CD4-positive, alpha-beta memory T cell (primary cell): Measurements from ENCODE around the gene TAOK2. TPM values are rescaled to one million over a fixed set of nuclear protein-coding genes. Genes with fewer than 3 reads are reported as not detected.

Experiments used
- CTCF ChIA-PET: fragments of 350-600 bp; sonication (Branson Sonifier 250); formaldehyde crosslinking; loops from one replicate; lab custom pipeline; 2021; ENCODE audit warnings: inconsistent platforms; ENCODE audit not compliant: partially characterized antibody; lab: Charles Lee
- POLR2A ChIA-PET: fragments of 350-600 bp; sonication (Branson Sonifier 250); formaldehyde crosslinking; loops from one replicate; lab custom pipeline; 2021; ENCODE audit not compliant: partially characterized antibody; lab: Charles Lee
- DNase-seq, 5 donors: peaks; one replicate each; pipeline versions ENCODE4 v3.0.0 to v3.0.0-alpha.2; 2020 to 2022; ENCODE audit warnings: mixed read lengths in 1 of 5
- H3K27ac ChIP-seq: one replicate; pipeline ENCODE4 v1.7.0; 2013; ENCODE audit warnings: low read depth, low read length
- H3K27me3 ChIP-seq: 2 replicates; pipeline ENCODE4 v1.7.0; 2013; ENCODE audit warnings: mild to moderate bottlenecking, low read length, moderate library complexity; ENCODE audit not compliant: insufficient read depth
- H3K36me3 ChIP-seq: 2 replicates; pipeline ENCODE4 v1.7.0; 2013; ENCODE audit warnings: mild to moderate bottlenecking, low read length, moderate library complexity; ENCODE audit not compliant: insufficient read depth
- H3K4me1 ChIP-seq: 2 replicates; pipeline ENCODE4 v1.7.0; 2013; ENCODE audit warnings: mild to moderate bottlenecking, low read length, moderate library complexity; ENCODE audit not compliant: insufficient read depth
- H3K4me3 ChIP-seq, 2 donors: one replicate each; pipeline ENCODE4 v1.7.0; 2013; ENCODE audit warnings: low read length in 2 of 2, mild to moderate bottlenecking in 1 of 2
- H3K9me3 ChIP-seq, 2 donors: one replicate each; pipeline ENCODE4 v1.7.0; 2013; ENCODE audit warnings: low read length in 2 of 2, control low read depth in 1 of 2; ENCODE audit not compliant: control insufficient read depth in 1 of 2
- H3K27ac Mint-ChIP-seq, 7 donors: one replicate each; pipeline ENCODE4 v1.8.0; 2020 to 2021; ENCODE audit warnings: mixed read lengths in 7 of 7, mild to moderate bottlenecking in 6 of 7, inconsistent platforms in 3 of 7, moderate library complexity in 3 of 7
- H3K27me3 Mint-ChIP-seq, 2 donors: one replicate each; pipeline ENCODE4 v1.8.0; 2020 to 2021; ENCODE audit warnings: mixed read lengths in 2 of 2
- H3K36me3 Mint-ChIP-seq, 2 donors: one replicate each; pipeline ENCODE4 v1.8.0; 2020 to 2021; ENCODE audit warnings: mixed read lengths in 2 of 2, inconsistent platforms in 1 of 2, mild to moderate bottlenecking in 1 of 2
- H3K4me1 Mint-ChIP-seq, 4 donors: one replicate each; pipeline ENCODE4 v1.8.0; 2020 to 2021; ENCODE audit warnings: mixed read lengths in 4 of 4, mild to moderate bottlenecking in 1 of 4
- H3K4me3 Mint-ChIP-seq, 8 donors: one replicate each; pipeline ENCODE4 v1.8.0; 2020 to 2021; ENCODE audit warnings: mixed read lengths in 8 of 8, mild to moderate bottlenecking in 7 of 8, moderate library complexity in 6 of 8, inconsistent platforms in 3 of 8
- H3K9me3 Mint-ChIP-seq, 8 donors: one replicate each; pipeline ENCODE4 v1.8.0; 2020 to 2021; ENCODE audit warnings: mixed read lengths in 8 of 8, mild to moderate bottlenecking in 5 of 8, inconsistent platforms in 3 of 8, moderate library complexity in 1 of 8
- intact Hi-C: fragments of 100-400 bp; cut with micrococcal nuclease; formaldehyde crosslinking; loops from one replicate; pipeline ENCODE4 v1.15.1; 2023
- polyA plus RNA-seq, 2 donors: library from polyadenylated mRNA; unstranded; fragments of 300-500 nt; fragmentation: Illumina TruSeq; gene quantifications; one replicate each; pipeline ENCODE4 v1.2.3, GENCODE V29; 2021
- total RNA-seq, 2 experiments: library from RNA; stranded (reverse); gene quantifications; one replicate each; pipeline ENCODE4 v1.2.3, GENCODE V29; 2021

The TAOK2 gene
- total and polyA plus RNA-seq, 4 experiments from 2014 or later = 1.7 to 56.0 (median 31.0) TPM

DNA sequence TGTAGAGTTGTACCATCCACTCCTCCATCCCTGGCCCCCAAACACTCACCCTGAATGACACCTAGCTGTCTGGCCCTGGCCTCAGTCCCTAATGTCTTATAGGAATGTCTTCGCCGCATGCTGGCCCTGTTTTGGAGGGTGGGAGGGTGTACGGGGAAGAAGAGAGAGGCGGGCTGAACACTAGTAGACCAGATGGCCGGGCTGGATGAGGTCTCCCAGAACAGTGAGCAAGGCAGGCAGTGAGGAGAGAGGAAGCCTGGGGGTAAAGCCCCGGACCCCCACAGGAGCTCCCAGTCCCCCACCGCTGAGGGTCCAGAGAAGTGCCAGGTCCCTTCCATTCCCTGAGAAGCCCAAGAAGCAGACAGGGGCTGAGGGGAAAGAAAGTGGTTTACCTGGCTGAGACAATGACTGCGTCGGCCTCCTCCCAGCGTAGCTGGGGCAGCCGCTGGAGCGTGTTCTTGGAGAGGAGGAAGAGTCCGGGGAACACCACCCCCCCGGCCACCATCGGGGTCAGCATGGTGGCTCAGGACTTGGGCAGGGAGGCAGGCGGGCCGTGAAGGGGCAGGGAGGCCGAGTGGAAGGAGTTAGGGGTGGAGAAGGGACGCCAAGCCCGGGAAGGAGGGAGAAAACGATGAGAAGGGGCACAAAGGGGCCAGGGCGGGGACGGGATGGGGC, 56.5 kb downstream of the TAOK2 start:
- Histone ChIP-seq H3K36me3 (no peaks in the 10 kb centered on the region), H3K27me3 (peaks cover 18% of the 10 kb centered on the region), H3K4me3 (no peak overlapping the region), H3K9me3 (no peaks in the 10 kb centered on the region), H3K27ac (no peak overlapping the region), H3K4me1 (peaks cover 5% of the 10 kb centered on the region)
- ChIA-PET POLR2A (no interaction called here), CTCF (interaction anchor here (0.9 kb wide), 1 partner anchor 21 kb away, joined by 3 read pairs; no protein-coding TSS in a partner anchor)
- peaks cover 4 to 18% (median 5%) of the 10 kb centered on the region in 4 donors for H3K4me1 Mint-ChIP-seq
- peak overlapping the region in 2 of 8 donors; percentile 39 for H3K4me3 Mint-ChIP-seq
- no peak overlapping the region for H3K27ac Mint-ChIP-seq
- no peak for DNase-seq
- H3K36me3 Mint-ChIP-seq = no peaks in the 10 kb centered on the region
- peaks cover 30 to 43% of the 10 kb centered on the region in 2 donors for H3K27me3 Mint-ChIP-seq
- peaks cover 0 to 2% (median 0%) of the 10 kb centered on the region in 8 donors for H3K9me3 Mint-ChIP-seq
- intact Hi-C loops = no loop called here

DNA sequence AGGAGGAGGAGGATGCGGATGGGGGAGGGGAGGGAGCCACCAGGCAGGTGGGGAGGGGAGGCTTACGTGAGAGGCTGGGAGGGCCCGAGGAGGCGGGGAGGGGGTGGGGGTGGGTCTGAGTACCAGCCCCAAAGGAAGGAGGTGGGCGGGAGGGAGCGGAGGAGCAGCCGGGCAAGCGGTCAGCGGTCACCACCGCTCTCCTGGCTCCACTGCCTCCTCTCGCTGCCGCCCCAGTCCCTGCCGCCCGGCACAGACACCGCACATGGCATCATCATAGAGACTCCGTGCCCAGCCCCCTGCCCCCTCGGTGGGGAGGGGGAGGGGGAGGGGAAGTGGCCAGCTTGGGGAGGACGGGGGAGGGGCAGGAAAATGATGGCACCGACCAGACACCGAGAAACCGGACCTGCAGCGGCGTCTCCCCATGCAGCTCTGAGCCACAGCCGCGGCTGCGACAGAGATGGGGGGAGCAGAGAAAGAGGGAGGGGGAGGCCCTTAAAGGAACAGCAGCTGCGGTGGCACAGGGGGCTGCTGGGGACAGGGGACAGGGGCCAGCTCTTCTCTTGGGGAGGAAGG, 57.3 kb downstream of the TAOK2 start, which contains the start of gene TLCD3B:
TLCD3B (minus strand) TSS at position 431 of the 573 bp plus-strand sequence. CDS start 744 bp downstream, outside the sequence.
- peaks cover 4 to 18% (median 5%) of the 10 kb centered on the region in 4 donors for H3K4me1 Mint-ChIP-seq
- ChIA-PET CTCF (interaction anchor here (0.9 to 2.7 kb wide), 10 partner anchors 12 to 351 kb away, joined by 3 to 21 read pairs (median 5); partner anchors contain the start of gene TMEM219), POLR2A (interaction anchor here (1.3 kb wide), 1 partner anchor 330 kb away, joined by 5 read pairs; no protein-coding TSS in a partner anchor)
- no peaks in the 10 kb centered on the region for H3K36me3 ChIP-seq
- H3K4me1 ChIP-seq = peaks cover 5% of the 10 kb centered on the region
- H3K4me3 Mint-ChIP-seq = peak within 1 kb of the TSS in 6 of 8 donors; percentile 35 to 76 (median 41)
- H3K27ac Mint-ChIP-seq = peak within 1 kb of the TSS in 1 of 7 donors; percentile 48
- H3K36me3 Mint-ChIP-seq = no peaks in the 10 kb centered on the region
- H3K27me3 Mint-ChIP-seq = peaks cover 31 to 44% of the 10 kb centered on the region in 2 donors
- DNase-seq = peak in 1 of 5 donors; percentile 33
- H3K27me3 ChIP-seq = peaks cover 18% of the 10 kb centered on the region
- H3K4me3 ChIP-seq = no peak within 1 kb of the TSS
- H3K27ac ChIP-seq = no peak within 1 kb of the TSS
- H3K9me3 Mint-ChIP-seq = peaks cover 0 to 2% (median 0%) of the 10 kb centered on the region in 8 donors
- H3K9me3 ChIP-seq = no peaks in the 10 kb centered on the region
- intact Hi-C loops = no loop called here

DNA sequence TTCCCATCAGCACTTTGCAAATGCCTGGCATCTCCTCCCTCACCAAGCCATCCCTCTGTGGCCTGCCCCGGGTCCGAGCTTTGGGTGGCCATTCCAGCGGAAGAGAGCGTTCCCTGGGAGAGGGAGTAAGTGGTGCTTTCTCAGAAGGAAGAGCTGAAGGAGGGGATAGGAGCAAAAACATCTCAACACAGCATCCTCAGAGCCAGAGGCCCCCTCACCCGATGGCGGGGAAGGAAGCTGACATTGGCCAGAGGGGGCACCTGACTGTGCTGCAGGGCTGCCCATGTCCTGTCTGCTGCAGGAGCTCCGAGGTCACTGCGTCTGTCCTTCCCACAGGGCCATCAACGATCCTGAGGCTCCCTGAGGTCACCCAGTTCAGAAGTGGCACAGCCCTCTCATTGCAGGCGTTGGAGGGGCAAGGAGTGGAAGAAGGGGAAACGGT, 57.8 kb downstream of the TAOK2 start:
- H3K27me3 ChIP-seq = peaks cover 18% of the 10 kb centered on the region
- no peaks in the 10 kb centered on the region for H3K36me3 Mint-ChIP-seq
- H3K4me3 Mint-ChIP-seq = peak overlapping the region in 1 of 8 donors; percentile 38
- H3K9me3 ChIP-seq = no peaks in the 10 kb centered on the region
- H3K4me1 ChIP-seq = peaks cover 5% of the 10 kb centered on the region
- ChIA-PET CTCF (interaction anchor here (0.9 to 2.7 kb wide), 18 partner anchors 10 to 365 kb away, joined by 3 to 21 read pairs (median 5); partner anchors contain the start of genes QPRT and TMEM219), POLR2A (interaction anchor here (0.7 to 1.3 kb wide), 3 partner anchors 26 to 331 kb away, joined by 3 to 5 read pairs (median 3); no protein-coding TSS in a partner anchor)
- no peak overlapping the region for H3K27ac ChIP-seq
- H3K27me3 Mint-ChIP-seq = peaks cover 31 to 44% of the 10 kb centered on the region in 2 donors
- peaks cover 4 to 18% (median 5%) of the 10 kb centered on the region in 4 donors for H3K4me1 Mint-ChIP-seq
- no peak overlapping the region for H3K27ac Mint-ChIP-seq
- peak in 1 of 5 donors; percentile 29 for DNase-seq
- intact Hi-C loops = no loop called here
- H3K4me3 ChIP-seq = no peak overlapping the region
- no peaks in the 10 kb centered on the region for H3K36me3 ChIP-seq
- peaks cover 0 to 2% (median 0%) of the 10 kb centered on the region in 8 donors for H3K9me3 Mint-ChIP-seq

DNA sequence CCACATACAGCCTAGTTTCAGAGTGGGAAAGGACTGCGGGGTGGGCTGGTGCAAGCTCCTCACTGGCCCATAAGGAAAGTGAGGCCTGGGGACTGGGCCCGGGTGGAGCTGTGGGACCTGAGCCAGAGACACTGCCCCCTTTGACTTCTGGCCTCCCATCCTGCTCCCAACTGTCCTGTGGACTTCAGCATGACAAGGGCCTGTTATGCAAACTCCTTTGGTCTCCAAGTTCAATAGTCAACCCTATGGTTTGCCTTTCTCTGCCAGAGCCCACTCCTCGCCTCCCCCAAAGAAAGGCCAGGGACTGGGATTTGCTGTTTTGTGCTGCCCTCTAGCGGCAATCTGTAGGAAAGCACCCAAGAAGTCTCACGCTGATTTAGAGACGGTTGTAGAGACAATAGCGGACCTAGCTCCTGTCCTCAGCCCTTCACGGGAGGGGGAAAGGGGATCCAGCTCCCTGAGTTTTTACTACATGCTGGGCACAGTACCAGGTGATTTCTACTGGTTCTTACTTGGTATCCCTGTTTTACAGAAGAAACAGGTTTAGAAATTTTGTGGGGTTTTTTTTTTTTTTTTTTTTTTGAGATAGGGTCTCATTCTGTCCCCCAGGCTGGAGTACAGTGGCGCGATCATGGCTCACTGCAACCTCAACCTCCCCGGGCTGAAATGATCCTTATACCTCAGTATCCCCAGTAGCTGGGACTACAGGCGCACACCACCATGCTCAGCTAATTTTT, 58.6 kb downstream of the TAOK2 start:
- peaks cover 18% of the 10 kb centered on the region for H3K27me3 ChIP-seq
- Mint-ChIP-seq H3K4me3 (peak overlapping the region in 5 of 8 donors; percentile 35 to 76 (median 43)), H3K27me3 (peaks cover 26 to 37% of the 10 kb centered on the region in 2 donors), H3K36me3 (no peaks in the 10 kb centered on the region), H3K9me3 (peaks cover 0 to 2% (median 0%) of the 10 kb centered on the region in 8 donors), H3K27ac (peak overlapping the region in 1 of 7 donors; percentile 48), H3K4me1 (peaks cover 4 to 18% (median 4%) of the 10 kb centered on the region in 4 donors)
- no peak overlapping the region for H3K27ac ChIP-seq
- H3K9me3 ChIP-seq = no peaks in the 10 kb centered on the region
- ChIA-PET POLR2A (interaction anchor here (0.7 to 1.3 kb wide), 3 partner anchors 27 to 332 kb away, joined by 3 to 5 read pairs (median 3); no protein-coding TSS in a partner anchor), CTCF (interaction anchor here (0.7 to 2.7 kb wide), 28 partner anchors 9 to 392 kb away, joined by 3 to 21 read pairs (median 4); partner anchors contain the start of genes KCTD13, QPRT, TAOK2 and TMEM219)
- H3K4me1 ChIP-seq = peaks cover 5% of the 10 kb centered on the region
- H3K36me3 ChIP-seq = no peaks in the 10 kb centered on the region
- DNase-seq = peak; percentile 61 to 70 (median 66)
- intact Hi-C loops = no loop called here
- H3K4me3 ChIP-seq = no peak overlapping the region

DNA sequence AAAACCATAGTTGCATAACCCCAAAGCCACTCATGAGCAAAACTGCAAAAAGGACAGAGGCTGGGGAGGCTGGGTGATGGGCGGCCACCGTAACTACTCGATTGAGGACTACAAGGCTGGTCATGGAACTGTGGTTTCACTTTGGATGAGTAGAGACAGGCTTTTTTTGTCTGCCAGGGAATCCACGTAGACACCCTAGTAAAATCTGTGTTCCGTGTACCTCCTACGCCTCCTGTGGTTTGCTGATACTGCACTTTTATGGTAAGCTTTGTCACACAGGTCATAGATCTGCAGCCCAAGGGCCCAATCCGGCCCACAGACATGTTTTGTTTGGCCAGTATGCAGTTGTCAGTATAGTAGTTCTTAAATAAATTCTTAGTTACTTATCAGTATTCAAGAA, 59.6 kb downstream of the TAOK2 start:
- Histone ChIP-seq H3K4me1 (peaks cover 5% of the 10 kb centered on the region), H3K36me3 (no peaks in the 10 kb centered on the region), H3K27me3 (peaks cover 18% of the 10 kb centered on the region), H3K27ac (no peak overlapping the region), H3K9me3 (no peaks in the 10 kb centered on the region), H3K4me3 (no peak overlapping the region)
- ChIA-PET POLR2A (no interaction called here), CTCF (interaction anchor here (0.7 to 2.7 kb wide), 14 partner anchors 11 to 393 kb away, joined by 3 to 21 read pairs (median 4); partner anchors contain the start of genes C16orf92 and KCTD13)
- no peaks in the 10 kb centered on the region for H3K9me3 Mint-ChIP-seq
- H3K36me3 Mint-ChIP-seq = no peaks in the 10 kb centered on the region
- H3K27ac Mint-ChIP-seq = peak overlapping the region in 1 of 7 donors; percentile 27
- H3K4me1 Mint-ChIP-seq = peaks cover 4 to 18% (median 4%) of the 10 kb centered on the region in 4 donors
- H3K4me3 Mint-ChIP-seq = peak overlapping the region in 1 of 8 donors; percentile 10
- DNase-seq = no peak
- intact Hi-C loops = no loop called here
- peaks cover 23 to 28% of the 10 kb centered on the region in 2 donors for H3K27me3 Mint-ChIP-seq

DNA sequence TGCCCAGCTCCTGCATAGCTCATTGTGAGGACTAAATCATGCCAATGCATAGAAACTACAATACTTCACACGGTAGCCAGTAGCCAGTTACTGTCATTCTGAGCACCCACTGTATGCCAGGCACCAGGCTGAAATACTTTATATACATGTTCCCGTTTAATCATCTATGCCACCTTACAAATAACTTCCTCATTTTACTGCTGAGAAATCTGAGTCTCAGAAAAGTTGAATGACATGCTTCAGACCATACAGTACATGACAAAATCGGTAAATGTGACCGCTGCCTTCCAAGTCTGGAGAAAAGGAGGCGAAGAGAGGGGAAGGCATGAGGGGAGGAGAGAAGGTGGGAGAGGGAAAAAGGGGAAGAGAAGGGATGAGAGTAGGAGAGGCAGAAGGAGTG, 66.6 kb downstream of the TAOK2 start:
- H3K4me3 Mint-ChIP-seq = no peak overlapping the region

More for the DNA sequence above, 66.6 kb downstream of the TAOK2 start:
- Mint-ChIP-seq H3K9me3 (no peaks in the 10 kb centered on the region), H3K27ac (no peak overlapping the region), H3K27me3 (peaks cover 0 to 6% of the 10 kb centered on the region in 2 donors), H3K4me1 (peaks cover 0 to 2% (median under 1%) of the 10 kb centered on the region in 4 donors), H3K36me3 (no peaks in the 10 kb centered on the region)
- Histone ChIP-seq H3K36me3 (no peaks in the 10 kb centered on the region), H3K27ac (no peak overlapping the region), H3K27me3 (no peaks in the 10 kb centered on the region), H3K4me1 (no peaks in the 10 kb centered on the region), H3K4me3 (no peak overlapping the region), H3K9me3 (no peaks in the 10 kb centered on the region)
- ChIA-PET POLR2A (no interaction called here), CTCF (interaction anchor here (0.7 to 1.6 kb wide), 4 partner anchors 8 to 224 kb away, joined by 3 to 6 read pairs (median 4); partner anchors contain the start of gene PAGR1)
- intact Hi-C loops = no loop called here
- no peak for DNase-seq
